ENCODE measurements around the gene PIGR.

The PIGR gene, protein sequence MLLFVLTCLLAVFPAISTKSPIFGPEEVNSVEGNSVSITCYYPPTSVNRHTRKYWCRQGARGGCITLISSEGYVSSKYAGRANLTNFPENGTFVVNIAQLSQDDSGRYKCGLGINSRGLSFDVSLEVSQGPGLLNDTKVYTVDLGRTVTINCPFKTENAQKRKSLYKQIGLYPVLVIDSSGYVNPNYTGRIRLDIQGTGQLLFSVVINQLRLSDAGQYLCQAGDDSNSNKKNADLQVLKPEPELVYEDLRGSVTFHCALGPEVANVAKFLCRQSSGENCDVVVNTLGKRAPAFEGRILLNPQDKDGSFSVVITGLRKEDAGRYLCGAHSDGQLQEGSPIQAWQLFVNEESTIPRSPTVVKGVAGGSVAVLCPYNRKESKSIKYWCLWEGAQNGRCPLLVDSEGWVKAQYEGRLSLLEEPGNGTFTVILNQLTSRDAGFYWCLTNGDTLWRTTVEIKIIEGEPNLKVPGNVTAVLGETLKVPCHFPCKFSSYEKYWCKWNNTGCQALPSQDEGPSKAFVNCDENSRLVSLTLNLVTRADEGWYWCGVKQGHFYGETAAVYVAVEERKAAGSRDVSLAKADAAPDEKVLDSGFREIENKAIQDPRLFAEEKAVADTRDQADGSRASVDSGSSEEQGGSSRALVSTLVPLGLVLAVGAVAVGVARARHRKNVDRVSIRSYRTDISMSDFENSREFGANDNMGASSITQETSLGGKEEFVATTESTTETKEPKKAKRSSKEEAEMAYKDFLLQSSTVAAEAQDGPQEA

GRCh38 chr1:206946261-206946660 is at the start of gene PIGR:
Gene PIGR, minus strand, starts transcription at chr1:206946466. Its CDS starts 5,935 bp downstream, at chr1:206940531.
- no peak for DNase-seq (ENCODE audit: low spot score)

DNA sequence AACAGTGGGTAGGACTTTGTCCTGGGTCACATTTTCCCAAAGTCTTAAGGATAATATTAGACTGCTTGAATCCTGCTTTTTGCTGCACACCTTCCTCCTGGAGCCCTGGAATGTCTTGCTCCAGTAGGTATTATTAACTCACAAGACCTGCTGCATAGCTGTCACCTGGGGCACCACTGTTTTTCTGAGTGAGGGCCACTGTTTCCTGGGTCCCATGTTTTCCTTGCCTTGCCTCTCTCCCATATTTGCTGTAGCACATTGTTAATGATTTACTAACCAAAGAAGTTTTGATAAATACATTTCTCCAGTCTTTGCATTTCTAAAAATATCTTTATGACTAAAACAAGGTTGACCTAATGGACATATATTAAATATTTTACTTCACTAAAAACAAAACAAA is 46.5 kb upstream of the PIGR start:
- no peak for DNase-seq (ENCODE audit: low spot score)

DNA sequence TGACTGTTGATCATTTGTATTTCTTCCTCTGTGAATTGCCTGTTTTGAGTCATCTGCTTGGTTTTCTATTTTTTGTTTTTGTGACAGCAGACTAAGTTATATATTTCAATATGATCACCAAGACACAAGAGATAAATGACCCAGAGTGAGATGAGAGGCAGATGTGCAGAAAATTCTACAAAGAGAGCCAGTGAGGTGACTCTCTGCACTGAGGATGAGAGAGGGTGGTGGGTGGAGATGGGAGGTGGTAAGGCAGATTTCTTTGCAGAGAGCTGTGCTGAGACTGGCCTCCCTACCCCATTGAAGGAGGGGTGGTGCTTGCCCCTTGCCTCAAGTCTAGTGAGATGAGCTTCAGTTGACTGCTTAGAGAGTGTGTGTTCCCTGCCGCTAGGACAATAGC is 41.6 kb upstream of the PIGR start:
- DNase-seq (ENCODE audit: low spot score): no peak

- DNase-seq (ENCODE audit: low spot score): no peak
These were observed 40.6 kb upstream of the PIGR start for GRCh38 chr1:206986885-206987284.

- DNase-seq (ENCODE audit: low spot score): no peak
These were observed 40.1 kb upstream of the PIGR start for GRCh38 chr1:206986402-206986801.

DNA sequence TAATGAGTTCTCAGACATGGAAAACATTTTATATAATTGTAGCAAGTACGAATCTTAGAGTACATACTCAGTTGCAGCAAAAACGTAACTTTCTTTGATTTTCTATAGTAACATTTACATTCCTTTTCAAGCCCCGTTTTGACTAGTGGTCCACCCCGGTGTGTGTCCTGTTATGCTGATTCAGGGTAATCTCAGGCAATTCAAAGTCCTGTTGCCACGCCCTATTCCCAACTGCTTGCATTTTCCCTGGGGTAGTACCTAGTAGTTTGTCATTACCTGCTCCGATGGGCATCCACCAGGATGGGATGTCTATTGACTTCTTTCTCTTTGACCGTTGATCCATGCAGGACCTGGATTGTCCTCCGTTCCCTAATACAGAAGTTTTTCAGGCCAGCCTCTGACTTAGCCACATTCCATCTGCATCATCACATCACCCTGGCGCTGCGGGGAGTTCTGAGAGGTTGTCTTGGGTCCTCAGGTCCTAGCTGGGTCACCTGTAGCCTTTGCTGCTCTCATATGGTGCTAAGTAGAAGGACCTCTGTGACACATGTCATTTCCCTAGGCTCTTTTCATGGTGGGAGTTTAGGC is 39.0 kb upstream of the PIGR start:
- DNase-seq (ENCODE audit: low spot score): no peak

- peak; percentile 39 for DNase-seq (ENCODE audit: low spot score)
These were observed 36.0 kb upstream of the PIGR start for GRCh38 chr1:206982216-206982615.

DNA sequence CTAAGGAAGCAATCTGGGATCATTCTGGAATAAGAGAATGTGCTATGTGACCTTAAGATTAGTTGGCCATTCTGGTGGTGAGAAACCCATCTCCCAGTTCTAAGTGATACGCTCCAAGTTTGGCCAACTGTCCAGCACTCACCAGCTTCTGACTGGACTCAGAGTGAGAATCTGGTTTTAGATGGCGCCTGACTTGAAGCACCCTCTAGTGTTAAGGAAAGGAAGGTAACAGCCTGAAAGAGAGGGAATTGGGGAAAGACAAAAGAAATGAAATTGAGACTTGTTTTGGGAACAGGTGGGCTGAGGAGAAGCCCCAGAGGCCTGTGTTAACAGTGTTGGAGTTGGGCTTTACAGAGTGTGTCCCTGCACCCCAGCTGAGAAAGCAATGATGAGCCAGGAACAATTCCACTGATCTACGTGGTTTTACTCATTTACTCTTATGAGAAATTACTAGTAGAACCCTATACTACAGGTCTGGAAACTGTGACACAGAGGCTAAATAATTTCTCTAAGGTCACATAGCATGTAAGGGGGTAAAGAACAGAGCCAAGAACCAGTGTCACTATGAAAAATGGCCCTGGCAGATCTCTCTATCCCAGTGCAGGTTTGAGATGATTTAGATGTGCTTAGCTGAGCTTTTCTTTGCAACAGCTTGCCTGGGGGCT is 33.2 kb upstream of the PIGR start:
- DNase-seq (ENCODE audit: low spot score): no peak

DNA sequence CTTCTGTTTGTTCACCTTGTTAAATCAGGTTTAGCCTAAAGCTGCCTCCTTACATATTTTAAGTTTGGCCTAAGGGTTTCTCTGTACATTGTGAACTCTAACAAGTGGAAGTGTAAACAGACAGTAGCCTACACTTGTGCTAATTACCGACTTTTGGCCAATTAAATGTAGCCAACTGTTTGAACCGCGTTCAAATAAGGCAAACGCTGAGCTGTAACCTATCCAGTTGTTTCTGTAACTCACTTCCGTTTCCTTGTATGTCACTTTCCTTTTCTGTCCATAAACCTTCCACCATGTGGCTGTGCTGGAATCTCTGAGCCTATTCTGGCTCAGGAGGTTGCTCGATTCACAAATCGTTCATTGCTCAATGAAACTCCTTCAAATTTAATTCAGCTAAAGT is 32.0 kb upstream of the PIGR start:
- DNase-seq (ENCODE audit: low spot score): no peak

DNA sequence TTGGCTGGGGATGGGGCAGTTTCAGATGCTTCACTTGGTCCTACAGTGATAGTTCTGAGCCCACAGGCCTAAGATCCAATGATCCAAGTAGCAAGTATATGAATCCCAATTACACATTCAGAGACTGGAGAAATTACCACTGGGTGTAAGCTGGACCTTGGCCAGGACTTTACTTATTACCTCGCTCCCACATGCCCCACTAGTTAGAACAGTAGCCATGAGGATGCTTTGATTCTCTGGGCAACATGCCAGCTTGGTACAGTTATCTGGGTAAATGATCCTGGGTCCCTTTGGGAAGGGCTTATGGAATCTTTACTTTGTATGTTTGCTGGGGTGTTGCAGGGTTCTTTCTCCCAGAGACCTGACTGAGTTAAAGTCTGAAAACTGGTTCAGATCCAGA is 29.0 kb upstream of the PIGR start:
- DNase-seq (ENCODE audit: low spot score): no peak

DNA sequence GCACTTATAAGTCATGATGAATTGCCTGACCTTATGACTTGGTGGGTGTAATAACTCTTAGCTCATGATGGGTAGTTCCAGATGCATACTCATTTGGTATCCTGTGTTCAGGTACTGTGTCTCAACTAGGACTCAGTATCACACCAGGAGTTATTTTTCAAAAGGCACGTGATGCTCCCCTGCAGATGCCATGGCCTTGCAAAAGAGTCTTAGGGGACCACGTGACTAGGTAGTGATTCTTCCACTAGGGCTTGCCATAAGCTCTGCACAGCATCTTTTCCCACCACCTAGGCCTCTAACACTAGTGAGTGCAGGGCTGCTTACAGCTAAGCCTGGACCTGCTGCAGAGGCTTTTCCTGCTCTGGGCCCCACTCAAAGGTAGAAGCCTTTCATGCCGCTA is 27.9 kb upstream of the PIGR start:
- no peak for DNase-seq (ENCODE audit: low spot score)

DNA sequence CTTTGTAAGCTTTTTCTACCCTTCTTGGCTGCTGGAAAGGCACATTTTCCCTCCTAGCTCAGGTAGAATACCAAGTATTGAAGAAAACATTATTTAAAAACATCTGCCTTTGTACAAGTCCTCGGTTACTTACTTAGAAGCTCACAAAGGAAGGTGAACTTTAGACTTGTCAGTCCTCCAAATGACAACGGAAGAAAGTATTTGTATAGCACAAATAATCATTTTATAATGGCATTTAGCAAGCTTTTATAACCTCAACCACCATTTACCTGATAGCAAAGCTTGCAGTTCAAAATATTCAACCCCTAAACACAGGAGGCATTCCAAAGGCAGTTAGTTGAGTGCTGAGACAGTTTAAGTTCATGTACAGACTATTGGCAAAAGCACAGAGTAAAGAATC is 26.5 kb upstream of the PIGR start:
- no peak for DNase-seq (ENCODE audit: low spot score)

DNA sequence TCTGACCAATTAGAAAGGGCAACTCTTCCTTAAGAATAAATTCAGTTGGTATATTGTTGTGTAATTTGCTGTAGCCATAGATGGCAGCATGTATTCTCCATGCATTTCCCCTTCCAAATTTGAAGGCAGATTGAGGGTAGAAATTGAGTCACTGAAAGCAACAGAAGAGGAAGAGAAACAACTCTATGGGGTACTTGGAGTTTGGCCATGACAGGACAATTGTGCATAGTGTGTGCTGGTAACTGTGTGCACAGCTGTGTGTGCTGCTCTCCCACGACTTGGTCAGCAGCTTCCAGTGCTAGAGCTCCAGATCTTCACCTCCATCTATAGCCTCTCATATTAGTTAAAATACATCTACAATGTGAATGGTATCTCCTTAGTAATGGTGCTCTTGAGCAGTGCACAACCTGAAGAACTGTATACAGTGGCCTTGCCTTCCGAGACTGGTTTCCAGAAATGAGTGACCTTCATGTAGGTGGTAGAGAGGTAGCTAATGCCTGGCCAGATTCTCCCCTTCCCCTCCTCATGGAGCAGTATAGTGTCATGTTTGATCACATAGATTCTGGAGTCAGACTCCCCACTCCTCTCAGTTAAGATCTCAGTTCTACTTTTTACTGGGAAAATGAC is 24.9 kb upstream of the PIGR start:
- DNase-seq (ENCODE audit: low spot score): no peak

GRCh38 chr1:206970446-206970845 is 24.2 kb upstream of the PIGR start, which contains the start of gene FCAMR:
Gene FCAMR, minus strand, starts transcription at chr1:206970460. Its CDS starts 335 bp downstream, at chr1:206970125.
- no peak for DNase-seq (ENCODE audit: low spot score)

GRCh38 chr1:206969090-206969489 is 22.8 kb upstream of the PIGR start:
- no peak for DNase-seq (ENCODE audit: low spot score)

GRCh38 chr1:206967096-206967849 is 21.0 kb upstream of the PIGR start:
- peak; percentile 37 for DNase-seq (ENCODE audit: low spot score)

GRCh38 chr1:206965781-206966180 is 19.5 kb upstream of the PIGR start:
- no peak for DNase-seq (ENCODE audit: low spot score)

DNA sequence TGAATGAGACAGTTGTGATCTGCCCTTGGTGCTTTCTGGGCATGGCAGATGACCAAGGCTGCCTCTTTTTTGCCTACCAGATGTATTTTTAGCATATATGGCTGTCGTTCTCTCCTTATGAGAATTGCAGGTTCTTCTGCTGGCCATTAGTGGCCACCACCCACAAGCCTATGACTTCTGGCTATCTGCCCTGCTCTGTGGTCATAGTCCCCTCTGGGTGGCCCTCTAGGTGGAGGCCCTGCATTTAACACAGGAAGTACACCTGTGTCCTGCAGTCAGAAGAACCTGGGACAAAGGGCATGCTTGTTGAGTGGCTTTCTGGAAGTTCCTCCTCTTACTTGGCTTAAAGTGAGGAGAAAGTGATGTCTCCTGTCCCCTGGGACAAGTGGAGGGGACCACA is 17.5 kb upstream of the PIGR start:
- no peak for DNase-seq (ENCODE audit: low spot score)

DNA sequence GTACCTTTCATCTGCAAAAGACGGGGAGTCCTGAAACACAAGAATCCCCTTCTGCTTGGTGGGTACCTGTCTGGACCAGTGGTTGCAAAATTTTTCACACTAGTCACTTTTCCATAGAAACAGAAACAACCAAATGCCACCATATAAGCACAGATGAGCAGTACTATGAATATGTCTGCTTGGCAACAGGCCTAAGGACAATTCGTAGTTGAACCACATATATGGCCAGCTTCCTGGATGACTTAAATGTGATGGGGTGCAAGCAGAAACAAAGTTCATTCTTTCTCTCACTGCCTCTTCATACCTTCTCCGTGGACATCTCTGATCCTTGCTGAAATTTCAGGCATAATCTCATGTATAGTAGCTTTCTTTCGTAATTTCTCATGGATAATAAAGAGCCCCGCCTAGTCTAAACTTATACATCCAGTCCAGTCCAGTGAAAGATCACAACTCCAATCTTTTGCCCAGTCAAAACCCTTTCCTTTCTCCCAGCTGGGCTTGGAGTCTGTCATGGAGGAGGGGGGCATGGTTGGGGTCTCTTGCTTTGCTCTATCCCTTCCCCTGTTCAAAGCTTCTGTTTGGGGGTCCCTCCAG is 16.9 kb upstream of the PIGR start:
- DNase-seq (ENCODE audit: low spot score): no peak

DNA sequence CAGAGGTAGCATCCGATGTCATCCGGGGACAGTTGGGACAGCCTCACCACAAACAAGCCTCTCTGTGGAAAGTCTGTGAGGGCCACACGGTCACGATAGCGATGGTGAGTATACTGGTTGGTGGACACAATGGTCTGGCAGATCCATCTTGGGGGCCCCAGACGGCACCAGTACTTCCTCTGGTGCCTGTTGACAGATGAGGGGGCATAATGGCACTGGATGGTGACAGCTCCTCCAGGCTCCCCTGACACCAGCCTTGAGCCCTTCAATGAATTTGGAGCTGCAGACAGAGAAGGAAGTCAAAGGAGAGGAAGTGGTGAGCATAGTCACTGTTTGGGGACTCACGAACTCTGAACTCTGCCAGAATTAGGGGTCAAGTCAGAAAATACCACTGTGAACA is 16.0 kb upstream of the PIGR start:
- no peak for DNase-seq (ENCODE audit: low spot score)

DNA sequence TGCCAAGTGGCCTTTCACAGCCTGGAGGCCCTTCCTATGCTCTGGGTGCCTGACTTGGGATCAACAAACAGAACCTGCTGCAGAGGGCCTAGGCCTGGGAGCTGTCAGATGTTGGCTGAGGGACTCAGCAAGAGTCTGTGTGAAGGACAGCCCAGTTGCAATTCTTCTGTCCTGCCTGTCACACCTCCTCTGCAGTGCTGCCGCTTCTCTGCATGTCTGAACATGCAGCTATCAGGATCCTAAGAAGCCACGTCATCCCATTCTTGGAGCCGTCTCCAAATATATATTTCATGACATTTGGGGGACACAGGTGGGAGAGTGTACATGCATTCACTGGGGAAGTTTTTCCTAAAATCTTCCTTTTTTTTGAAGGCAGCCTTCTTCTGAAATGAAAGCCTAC is 15.4 kb upstream of the PIGR start:
- DNase-seq (ENCODE audit: low spot score): no peak

Measured in activated CD4-positive, alpha-beta T cell treated with anti-CD3 and anti-CD28 coated beads, Interleukin-2, Interleukin-4, amounts not matched to agents 100 ng/mL and 50 ng/mL, durations not matched to agents 16 hours and 8 hours (primary cell).